Uterus (tissue), 2 donors: ENCODE results near the gene PCDHA8.
"Not testable (repeated sequence)": the region's sequence is repeated elsewhere in the genome, so short reads cannot be mapped to it uniquely, and the experiment has no call there.

Source experiments
- CTCF ChIP-seq, 4 experiments: fragments of 200-600 bp in 2 of 4; fragments of 450-650 bp in 2 of 4; sonication (generic) in 2 of 4; IDR thresholded peaks; one replicate each; pipeline ENCODE4 v1.5.1; 2016 to 2019; ENCODE audit warnings: antibody characterized with exemption in 4 of 4, mild to moderate bottlenecking in 2 of 4, moderate library complexity in 1 of 4
- POLR2A ChIP-seq, 2 donors: fragments of 450-650 bp; IDR thresholded peaks; one replicate each; pipeline ENCODE4 v1.6.1; 2016; ENCODE audit warnings: antibody characterized with exemption in 2 of 2, mild to moderate bottlenecking in 1 of 2, moderate library complexity in 1 of 2

- TF ChIP-seq CTCF, POLR2A (IDR thresholded peaks at IDR 0.05): not testable (repeated sequence)
Observed at GRCh38 chr5:140808241-140808888, 32.6 kb upstream of the PCDHA8 start.
